Measurements from ENCODE around the gene ANO8. TPM values are rescaled to one million over a fixed set of nuclear protein-coding genes. Genes with fewer than 3 reads are reported as not detected.
"Not testable (repeated sequence)": the region's sequence is repeated elsewhere in the genome, so short reads cannot be mapped to it uniquely, and the experiment has no call there.

The ANO8 gene
- total RNA-seq, 2 donors from 2014 or later = 7.0 to 16.5 TPM

GRCh38 chr19:17376935-17377600, 42.4 kb upstream of the ANO8 start, which contains the start of gene PLVAP:
Gene PLVAP (minus strand): TSS chr19:17377342. CDS start chr19:17377288, 54 bp downstream.
- no peaks in the 10 kb centered on the region for H3K4me1 ChIP-seq
- peak; percentile 40 for ATAC-seq
- 43 to 63% methylated on average over 18 to 39 of the region's 39 CpGs for WGBS, 2 donors

GRCh38 chr19:17370026-17370587, 35.5 kb upstream of the ANO8 start:
- H3K27ac ChIP-seq = no peak overlapping the region
- 37 to 39% methylated on average over 8 of the region's 8 CpGs for whole genome bisulfite sequencing, 2 donors
- peak in 1 of 4 donors; percentile 44 for DNase-seq
- no peaks in the 10 kb centered on the region for H3K36me3 ChIP-seq (replicated peaks in 1 of 2; ENCODE audit: insufficient read depth in 1 of 2, low read depth in 2 of 2)
- H3K9me3 ChIP-seq = no peaks in the 10 kb centered on the region
- no peaks in the 10 kb centered on the region for H3K4me1 ChIP-seq
- H3K27me3 ChIP-seq = no peaks in the 10 kb centered on the region
- intact Hi-C loops (cut with DNase I) = no loop called here
- no peak overlapping the region for H3K4me3 ChIP-seq
- no peak for ATAC-seq
- no peak for TF ChIP-seq CTCF (IDR thresholded peaks at IDR 0.05)
- TF ChIP-seq POLR2A (IDR thresholded peaks at IDR 0.05) = no peak

More at GRCh38 chr19:17376935-17377600, 42.4 kb upstream of the ANO8 start, which contains the start of gene PLVAP:
- no peaks in the 10 kb centered on the region for H3K36me3 ChIP-seq (replicated peaks in 1 of 2; ENCODE audit: insufficient read depth in 1 of 2, low read depth in 2 of 2)
- no peaks in the 10 kb centered on the region for H3K27me3 ChIP-seq
- intact Hi-C loops (cut with DNase I) = no loop called here
- TF ChIP-seq CTCF (IDR thresholded peaks at IDR 0.05) = no peak
- TF ChIP-seq POLR2A (IDR thresholded peaks at IDR 0.05) = peak in 2 of 3 donors; percentile 36 to 47
- H3K9me3 ChIP-seq = no peaks in the 10 kb centered on the region
- peak in 3 of 4 donors; percentile 12 to 33 (median 19) for DNase-seq
- no peak within 1 kb of the TSS for H3K4me3 ChIP-seq
- H3K27ac ChIP-seq = peak within 1 kb of the TSS in 1 of 4 donors; percentile 30

- TF ChIP-seq CTCF (IDR thresholded peaks at IDR 0.05) (no peak), POLR2A (IDR thresholded peaks at IDR 0.05) (no peak)
- DNase-seq (no peak), ATAC-seq (no peak)
- Histone ChIP-seq H3K27ac (no peak overlapping the region), H3K4me1 (no peaks in the 10 kb centered on the region), H3K27me3 (no peaks in the 10 kb centered on the region), H3K36me3 (replicated peaks in 1 of 2; ENCODE audit: insufficient read depth in 1 of 2, low read depth in 2 of 2) (no peaks in the 10 kb centered on the region), H3K9me3 (no peaks in the 10 kb centered on the region), H3K4me3 (no peak overlapping the region)
- intact Hi-C loops (cut with DNase I) = no loop called here
- WGBS, 2 donors = 80 to 88% methylated on average over 8 to 22 of the region's 22 CpGs
These were observed 30.7 kb upstream of the ANO8 start for GRCh38 chr19:17365361-17365760.

GRCh38 chr19:17363852-17364605, 29.4 kb upstream of the ANO8 start:
- DNase-seq; H3K27me3 ChIP-seq; intact Hi-C loops (cut with DNase I); ATAC-seq; H3K27ac ChIP-seq; H3K4me3 ChIP-seq; H3K36me3 ChIP-seq (replicated peaks in 1 of 2; ENCODE audit: insufficient read depth in 1 of 2, low read depth in 2 of 2); H3K9me3 ChIP-seq; H3K4me1 ChIP-seq: not testable (repeated sequence)
- 80 to 86% methylated on average over 20 of the region's 20 CpGs for WGBS, 2 donors

Data from body of pancreas (tissue), 4 donors.